Right ventricle myocardium inferior (tissue), 1 donor: ENCODE results near the gene RBM14. TPM values are rescaled to one million over a fixed set of nuclear protein-coding genes. Genes with fewer than 3 reads are reported as not detected.
A peak's percentile ranks its signal among the peaks of the same experiment; 100 is the strongest.
"Not testable (repeated sequence)": the region's sequence is repeated elsewhere in the genome, so short reads cannot be mapped to it uniquely, and the experiment has no call there.

Experiments used
- ATAC-seq: fragments of 200-7000 bp; cut with Tn5 transposase; one replicate; pipeline ENCODE4 v1.9.1; 2020; ENCODE audit warnings: mild to moderate bottlenecking, moderate library complexity
- DNase-seq: peaks from one replicate; pipeline ENCODE4 v3.0.0; 2021; ENCODE audit errors: missing footprints
- intact Hi-C: fragments of 100-400 bp; cut with DNase I; formaldehyde crosslinking; loops from one replicate; pipeline ENCODE4 v1.11.0; 2022
- total RNA-seq: library from RNA; stranded (reverse); fragmentation: NEBNext Ultra II Directional; extraction: Animal tissue kit (Norgen Biotek cat#: 25700); gene quantifications from one replicate; pipeline ENCODE4 v1.2.1, GENCODE V29; 2021
- donor health status: DM: no; HTN: yes; CAD: no; lungs with severe emphysema.

RBM14 gene
- total RNA-seq, 1 donor from 2014 or later, result 30.1 TPM

- ATAC-seq, result no peak
- no peak for DNase-seq
- intact Hi-C loops, result loop anchor here (2.0 to 5.0 kb wide), 2 partner anchors 24 to 84 kb away; partner anchors contain the start of genes RBM14 and RBM4B
These were observed 23.2 kb upstream of the RBM14 start for GRCh38 chr11:66593303-66593635.

- intact Hi-C loops, result loop anchor here (2.0 to 5.0 kb wide), 2 partner anchors 23 to 84 kb away; partner anchors contain the start of genes RBM14 and RBM4B
- no peak for ATAC-seq
- DNase-seq, result no peak
These were observed 22.8 kb upstream of the RBM14 start for GRCh38 chr11:66593650-66594049.

- intact Hi-C loops, result no loop called here
- peak; percentile 79 for DNase-seq
- peak; percentile 72 for ATAC-seq
These were observed 21.1 kb upstream of the RBM14 start for GRCh38 chr11:66595245-66595904.

- intact Hi-C loops, result no loop called here
- ATAC-seq (no peak), DNase-seq (no peak)
These were observed 17.4 kb upstream of the RBM14 start for GRCh38 chr11:66598993-66599392.

GRCh38 chr11:66600219-66600618 is 16.2 kb upstream of the RBM14 start:
- intact Hi-C loops, result no loop called here
- no peak for ATAC-seq
- DNase-seq, result no peak

- no peak for DNase-seq
- intact Hi-C loops, result no loop called here
- peak; percentile 79 for ATAC-seq
These were observed 15.7 kb upstream of the RBM14 start for GRCh38 chr11:66600631-66601233.

- no peak for DNase-seq
- no peak for ATAC-seq
- intact Hi-C loops, result no loop called here
These were observed 13.4 kb upstream of the RBM14 start for GRCh38 chr11:66603072-66603471.

- DNase-seq (no peak), ATAC-seq (no peak)
- intact Hi-C loops, result no loop called here
These were observed 12.3 kb upstream of the RBM14 start for GRCh38 chr11:66604155-66604554.

- DNase-seq, result peak; percentile 7
- intact Hi-C loops, ATAC-seq: not testable (repeated sequence)
These were observed 9.8 kb upstream of the RBM14 start for GRCh38 chr11:66606608-66607007.

- intact Hi-C loops, result no loop called here
- ATAC-seq (peak; percentile 83), DNase-seq (peak; percentile 43)
These were observed 9.2 kb upstream of the RBM14 start for GRCh38 chr11:66607126-66607834.

- DNase-seq (no peak), ATAC-seq (no peak)
- intact Hi-C loops, result no loop called here
These were observed 6.5 kb upstream of the RBM14 start for GRCh38 chr11:66609721-66610617.

GRCh38 chr11:66612458-66612857 is 4.0 kb upstream of the RBM14 start:
- DNase-seq (no peak), ATAC-seq (no peak)
- intact Hi-C loops, result no loop called here

- ATAC-seq, result no peak
- DNase-seq, result no peak
- intact Hi-C loops, result no loop called here
These were observed 2.4 kb upstream of the RBM14 start for GRCh38 chr11:66614073-66614472.

GRCh38 chr11:66617155-66617834 is 865 bp downstream of the RBM14 start:
- DNase-seq, result peak; percentile 92
- ATAC-seq, result peak; percentile 37
- intact Hi-C loops, result loop anchor here (2.0 kb wide), 2 partner anchors 24 to 62 kb away; partner anchors contain the start of genes CCDC87 and CCS

GRCh38 chr11:66619080-66619554 is 2.7 kb downstream of the RBM14 start:
- DNase-seq, result no peak
- intact Hi-C loops, result no loop called here
- ATAC-seq, result peak; percentile 6

GRCh38 chr11:66624450-66624849 is 8.0 kb downstream of the RBM14 start:
- intact Hi-C loops, result no loop called here
- DNase-seq (no peak), ATAC-seq (peak; percentile 24)

GRCh38 chr11:66625041-66625751 is 8.8 kb downstream of the RBM14 start:
- ATAC-seq (no peak), DNase-seq (no peak)
- intact Hi-C loops, result no loop called here

- intact Hi-C loops, result no loop called here
- no peak for ATAC-seq
These were observed 9.3 kb downstream of the RBM14 start for GRCh38 chr11:66625752-66626149.

More at GRCh38 chr11:66625752-66626149, 9.3 kb downstream of the RBM14 start:
- no peak for DNase-seq
